Measurements from ENCODE around the gene MUL1. TPM values are rescaled to one million over a fixed set of nuclear protein-coding genes. Genes with fewer than 3 reads are reported as not detected.

The MUL1 gene
- total and polyA plus RNA-seq, 9 of the 15 experiments (the other 6 are each of a cell fraction or from before 2014, with no cell fraction given), result 10.4 to 32.9 (median 19.3) TPM

DNA sequence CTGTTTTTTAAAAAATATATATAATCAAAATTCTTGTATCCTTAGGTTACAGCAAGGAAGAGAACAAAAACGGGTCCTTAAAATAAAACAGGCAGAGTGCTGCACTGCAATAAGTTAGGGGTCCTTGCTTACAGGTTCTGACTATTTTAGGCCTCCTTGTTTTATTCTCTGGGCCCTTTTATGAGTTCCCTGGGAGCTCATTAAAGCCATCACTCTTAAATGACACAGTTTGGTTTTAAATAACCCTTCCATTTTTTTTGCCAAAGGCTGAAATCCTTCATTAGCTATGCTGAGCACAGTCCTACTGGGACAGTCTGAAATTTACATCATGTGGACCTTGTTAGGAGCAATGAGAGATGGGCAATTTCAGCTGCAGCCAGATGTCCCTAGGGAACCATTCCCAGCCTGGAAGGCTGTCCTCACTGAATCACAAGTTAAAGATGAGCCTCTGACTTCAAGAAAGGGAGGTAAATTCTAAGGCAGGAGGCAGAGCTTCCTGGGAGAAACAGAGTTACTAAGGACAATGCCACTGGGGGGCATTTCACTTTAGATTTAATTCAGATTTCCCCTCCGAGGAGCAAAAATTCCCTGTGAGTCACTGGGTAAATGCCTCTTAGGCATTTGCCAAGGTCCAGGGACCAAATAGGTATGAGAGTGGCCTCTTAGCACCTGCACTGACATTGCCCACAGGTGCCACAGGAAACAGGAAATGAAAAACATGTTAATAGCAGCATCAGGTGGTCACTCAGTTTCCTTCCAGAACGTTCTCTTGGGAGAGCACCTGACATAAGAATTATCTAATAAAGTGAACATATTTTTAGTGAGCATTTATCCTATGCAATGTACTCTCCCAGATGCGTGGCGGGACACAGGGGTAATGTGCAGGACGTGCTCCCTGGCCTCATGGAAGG is 3.8 kb upstream of the MUL1 start:
- ChIA-PET POLR2A (interaction anchor here (1.0 to 1.3 kb wide), 2 partner anchors 10 to 150 kb away, joined by 3 read pairs; no protein-coding TSS in a partner anchor), CTCF (ENCODE audit: low intra/inter-chr PET ratio) (no interaction called here)
- Histone ChIP-seq H3K4me2 (ENCODE audit: insufficient read depth, low read length) (no peak overlapping the region), H3K79me2 (ENCODE audit: control insufficient read depth, insufficient read depth, low read length) (peaks cover 12% of the 10 kb centered on the region), H3K9ac (ENCODE audit: insufficient read depth in 1 of 2, low read depth in 2 of 2, low read length in 2 of 2) (no peak overlapping the region), H3K9me3 (replicated peaks; ENCODE audit: control insufficient read depth, insufficient read depth, low read depth, low read length) (peaks cover 7% of the 10 kb centered on the region; the same call in 1 of the 2 replicates), H3K4me1 (replicated peaks in 1 of 2; ENCODE audit: control insufficient read depth in 2 of 2, insufficient read depth in 2 of 2, low read length in 2 of 2) (peaks cover 3 to 10% of the 10 kb centered on the region in 2 experiments; a peak in 4 of 5 replicates), H3K27me3 (ENCODE audit: control insufficient read depth in 2 of 2, insufficient read depth in 2 of 2, low read length in 2 of 2) (peaks cover 25 to 29% of the 10 kb centered on the region in 2 experiments; a peak in 4 of 5 replicates), H3K27ac (ENCODE audit: extremely low read depth, low read depth, low read length) (no peak overlapping the region), H2AFZ (ENCODE audit: low read depth, low read length) (no peak overlapping the region), H3K9me1 (ENCODE audit: control insufficient read depth, insufficient read depth, low read length) (no peaks in the 10 kb centered on the region), H3K4me3 (no peak overlapping the region), H4K20me1 (replicated peaks; ENCODE audit: control insufficient read depth, insufficient read depth, low read length) (no peaks in the 10 kb centered on the region), H3K36me3 (ENCODE audit: control insufficient read depth, insufficient read depth, low read length) (no peaks in the 10 kb centered on the region)
- DNase-seq (ENCODE audit: extremely low read depth in 1 of 4, low spot score in 3 of 4) (no peak), ATAC-seq (no peak), FAIRE-seq (no peak)
- WGBS (ENCODE audit: insufficient coverage, low coverage, missing lambda C conversion rate), result under 1% methylated on average over 6 of the region's 6 CpGs
- BruUV-seq (replicated peaks), result no TSS peak
- in situ Hi-C loops (cut with MboI) (no loop called here), intact Hi-C loops (cut with micrococcal nuclease) (no loop called here)
- TF ChIP-seq CBX1 (IDR thresholded peaks at IDR 0.05; ENCODE audit: low read depth) (no peak), ARID1B (IDR thresholded peaks at IDR 0.05) (no peak), GATAD2B (IDR thresholded peaks at IDR 0.05; ENCODE audit: borderline replicate concordance) (no peak)

DNA sequence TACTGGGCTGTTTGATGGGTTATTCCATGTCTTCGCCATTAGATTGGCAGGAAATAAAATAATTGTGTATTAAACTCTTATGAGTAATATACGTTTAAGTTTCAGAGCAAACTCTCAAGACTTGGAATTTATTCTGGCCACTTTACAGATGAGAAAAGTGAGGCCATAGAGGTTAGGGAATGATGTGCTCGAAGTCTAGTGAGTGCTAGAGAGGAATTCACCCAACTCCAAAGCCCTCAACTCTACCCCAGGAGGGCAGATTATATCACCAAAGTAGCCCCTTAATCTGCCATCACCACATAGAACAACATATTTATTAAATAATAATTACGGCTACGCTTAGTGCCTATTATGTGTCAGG is 440 bp upstream of the MUL1 start:
- BruUV-seq (replicated peaks), result TSS peak; percentile 91
- DNase-seq (ENCODE audit: extremely low read depth in 1 of 4, low spot score in 3 of 4) (no peak), FAIRE-seq (no peak), ATAC-seq (no peak)
- 76% methylated on average over 5 of the region's 5 CpGs for WGBS (ENCODE audit: insufficient coverage, low coverage, missing lambda C conversion rate)
- no peaks in the 10 kb centered on the region; the same call in 1 of the 2 replicates for H4K20me1 ChIP-seq (replicated peaks; ENCODE audit: control insufficient read depth, insufficient read depth, low read length)
- H3K36me3 ChIP-seq (ENCODE audit: control insufficient read depth, insufficient read depth, low read length), result peaks cover 24% of the 10 kb centered on the region
- H3K9me3 ChIP-seq (replicated peaks; ENCODE audit: control insufficient read depth, insufficient read depth, low read depth, low read length), result peaks cover 7% of the 10 kb centered on the region; the same call in 1 of the 2 replicates
- H3K4me1 ChIP-seq (replicated peaks in 1 of 2; ENCODE audit: control insufficient read depth in 2 of 2, insufficient read depth in 2 of 2, low read length in 2 of 2), result peaks cover 3 to 11% of the 10 kb centered on the region in 2 experiments; a peak in 3 of 5 replicates
- H3K4me3 ChIP-seq, result peak overlapping the region; percentile 86
- H3K9ac ChIP-seq (ENCODE audit: insufficient read depth in 1 of 2, low read depth in 2 of 2, low read length in 2 of 2), result peak overlapping the region; percentile 76 to 95
- POLR2A ChIA-PET, result interaction anchor here (0.6 to 1.5 kb wide), 2 partner anchors 15 to 364 kb away, joined by 3 read pairs; no protein-coding TSS in a partner anchor
- CTCF ChIA-PET (ENCODE audit: low intra/inter-chr PET ratio), result no interaction called here
- no peaks in the 10 kb centered on the region for H3K9me1 ChIP-seq (ENCODE audit: control insufficient read depth, insufficient read depth, low read length)
- H2AFZ ChIP-seq (ENCODE audit: low read depth, low read length), result peak overlapping the region; percentile 100
- in situ Hi-C loops (cut with MboI) (no loop called here), intact Hi-C loops (cut with micrococcal nuclease) (no loop called here)
- peaks cover 39% of the 10 kb centered on the region for H3K79me2 ChIP-seq (ENCODE audit: control insufficient read depth, insufficient read depth, low read length)
- peak overlapping the region; percentile 99 for H3K4me2 ChIP-seq (ENCODE audit: insufficient read depth, low read length)
- H3K27me3 ChIP-seq (ENCODE audit: control insufficient read depth in 2 of 2, insufficient read depth in 2 of 2, low read length in 2 of 2), result peaks cover 18 to 24% of the 10 kb centered on the region in 2 experiments; a peak in 4 of 5 replicates
- peak overlapping the region; percentile 78; the same call in 1 of the 3 replicates for H3K27ac ChIP-seq (ENCODE audit: extremely low read depth, low read depth, low read length)
- TF ChIP-seq ZBTB17 (CRISPR knock-in tag; IDR thresholded peaks at IDR 0.05), result no peak
- TF ChIP-seq KDM1A (IDR thresholded peaks at IDR 0.05), result peak; percentile 39 to 67; a peak in 3 of 4 replicates
- TF ChIP-seq BCOR (IDR thresholded peaks at IDR 0.05), result peak; percentile 79
- TF ChIP-seq KLF1 (tag; IDR thresholded peaks at IDR 0.05), result no peak
- TF ChIP-seq CHD4 (IDR thresholded peaks at IDR 0.05; ENCODE audit: insufficient read depth, insufficient replicate concordance, low read depth, low read length, poor library complexity, severe bottlenecking), result peak; percentile 73
- peak; percentile 77 for TF ChIP-seq RBM25 (IDR thresholded peaks at IDR 0.05; ENCODE audit: low read depth, low read length, severe bottlenecking)
